Mucosa of rectum (tissue), 2 donors: ENCODE data around the gene DSG4.
"Not testable (repeated sequence)": the region's sequence is repeated elsewhere in the genome, so short reads cannot be mapped to it uniquely, and the experiment has no call there.

Source experiments
- H3K27ac ChIP-seq, 2 donors: one replicate each; pipeline ENCODE4 v1.7.0; 2013; ENCODE audit warnings: inconsistent platforms in 2 of 2, low read depth in 2 of 2, low read length in 2 of 2
- H3K27me3 ChIP-seq, 2 donors: one replicate each; pipeline ENCODE4 v1.7.0; 2013; ENCODE audit warnings: low read length in 2 of 2; ENCODE audit not compliant: control insufficient read depth in 2 of 2, insufficient read depth in 2 of 2
- H3K36me3 ChIP-seq, 2 donors: one replicate each; pipeline ENCODE4 v1.7.0; 2013; ENCODE audit warnings: low read length in 2 of 2; ENCODE audit not compliant: control insufficient read depth in 2 of 2, insufficient read depth in 2 of 2
- H3K4me1 ChIP-seq, 2 donors: one replicate each; pipeline ENCODE4 v1.7.0; 2013; ENCODE audit warnings: low read length in 2 of 2, mild to moderate bottlenecking in 1 of 2; ENCODE audit not compliant: control insufficient read depth in 2 of 2, insufficient read depth in 2 of 2
- H3K4me3 ChIP-seq, 2 donors: one replicate each; pipeline ENCODE4 v1.7.0; 2013; ENCODE audit warnings: low read length in 2 of 2
- H3K9ac ChIP-seq, 2 donors: one replicate each; pipeline ENCODE4 v1.7.0; 2013; ENCODE audit warnings: low read length in 2 of 2, low read depth in 1 of 2, mild to moderate bottlenecking in 1 of 2
- H3K9me3 ChIP-seq, 2 donors: one replicate each; pipeline ENCODE4 v1.7.0; 2013; ENCODE audit warnings: low read length in 2 of 2; ENCODE audit not compliant: control insufficient read depth in 2 of 2
- donor health status: healthy.
- donor health status: Normal muscosa, but diverticular disease.

Gene DSG4, protein sequence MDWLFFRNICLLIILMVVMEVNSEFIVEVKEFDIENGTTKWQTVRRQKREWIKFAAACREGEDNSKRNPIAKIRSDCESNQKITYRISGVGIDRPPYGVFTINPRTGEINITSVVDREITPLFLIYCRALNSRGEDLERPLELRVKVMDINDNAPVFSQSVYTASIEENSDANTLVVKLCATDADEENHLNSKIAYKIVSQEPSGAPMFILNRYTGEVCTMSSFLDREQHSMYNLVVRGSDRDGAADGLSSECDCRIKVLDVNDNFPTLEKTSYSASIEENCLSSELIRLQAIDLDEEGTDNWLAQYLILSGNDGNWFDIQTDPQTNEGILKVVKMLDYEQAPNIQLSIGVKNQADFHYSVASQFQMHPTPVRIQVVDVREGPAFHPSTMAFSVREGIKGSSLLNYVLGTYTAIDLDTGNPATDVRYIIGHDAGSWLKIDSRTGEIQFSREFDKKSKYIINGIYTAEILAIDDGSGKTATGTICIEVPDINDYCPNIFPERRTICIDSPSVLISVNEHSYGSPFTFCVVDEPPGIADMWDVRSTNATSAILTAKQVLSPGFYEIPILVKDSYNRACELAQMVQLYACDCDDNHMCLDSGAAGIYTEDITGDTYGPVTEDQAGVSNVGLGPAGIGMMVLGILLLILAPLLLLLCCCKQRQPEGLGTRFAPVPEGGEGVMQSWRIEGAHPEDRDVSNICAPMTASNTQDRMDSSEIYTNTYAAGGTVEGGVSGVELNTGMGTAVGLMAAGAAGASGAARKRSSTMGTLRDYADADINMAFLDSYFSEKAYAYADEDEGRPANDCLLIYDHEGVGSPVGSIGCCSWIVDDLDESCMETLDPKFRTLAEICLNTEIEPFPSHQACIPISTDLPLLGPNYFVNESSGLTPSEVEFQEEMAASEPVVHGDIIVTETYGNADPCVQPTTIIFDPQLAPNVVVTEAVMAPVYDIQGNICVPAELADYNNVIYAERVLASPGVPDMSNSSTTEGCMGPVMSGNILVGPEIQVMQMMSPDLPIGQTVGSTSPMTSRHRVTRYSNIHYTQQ

DNA sequence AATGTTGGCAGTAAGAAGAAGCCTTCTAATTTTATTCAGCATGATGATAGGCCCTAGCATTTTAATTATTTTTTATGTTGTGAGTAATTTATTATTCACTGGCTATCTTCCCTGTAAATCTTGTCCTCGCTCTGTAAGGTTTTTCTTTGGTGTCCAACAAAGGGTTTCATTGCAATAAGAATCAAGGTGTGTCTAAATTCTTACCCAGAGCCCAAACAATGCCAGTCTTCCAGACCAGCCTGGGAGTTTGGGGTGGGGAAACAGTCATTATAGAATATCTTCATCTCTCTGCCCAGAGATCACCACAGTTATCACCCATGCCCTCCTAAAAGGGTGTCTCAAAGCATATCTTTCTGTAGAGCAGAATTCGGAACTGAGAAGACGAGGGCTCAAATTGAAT is at the start of gene DSG4:
DSG4 (plus strand) TSS at position 301 of the 400 bp plus-strand sequence. CDS start 135 bp downstream, outside the sequence.
- Histone ChIP-seq H3K9me3 (no peaks in the 10 kb centered on the region), H3K27ac (no peak within 1 kb of the TSS), H3K4me1 (peaks cover 0 to 3% of the 10 kb centered on the region in 2 donors), H3K4me3 (no peak within 1 kb of the TSS), H3K9ac (no peak within 1 kb of the TSS), H3K27me3 (no peaks in the 10 kb centered on the region), H3K36me3 (no peaks in the 10 kb centered on the region)

DNA sequence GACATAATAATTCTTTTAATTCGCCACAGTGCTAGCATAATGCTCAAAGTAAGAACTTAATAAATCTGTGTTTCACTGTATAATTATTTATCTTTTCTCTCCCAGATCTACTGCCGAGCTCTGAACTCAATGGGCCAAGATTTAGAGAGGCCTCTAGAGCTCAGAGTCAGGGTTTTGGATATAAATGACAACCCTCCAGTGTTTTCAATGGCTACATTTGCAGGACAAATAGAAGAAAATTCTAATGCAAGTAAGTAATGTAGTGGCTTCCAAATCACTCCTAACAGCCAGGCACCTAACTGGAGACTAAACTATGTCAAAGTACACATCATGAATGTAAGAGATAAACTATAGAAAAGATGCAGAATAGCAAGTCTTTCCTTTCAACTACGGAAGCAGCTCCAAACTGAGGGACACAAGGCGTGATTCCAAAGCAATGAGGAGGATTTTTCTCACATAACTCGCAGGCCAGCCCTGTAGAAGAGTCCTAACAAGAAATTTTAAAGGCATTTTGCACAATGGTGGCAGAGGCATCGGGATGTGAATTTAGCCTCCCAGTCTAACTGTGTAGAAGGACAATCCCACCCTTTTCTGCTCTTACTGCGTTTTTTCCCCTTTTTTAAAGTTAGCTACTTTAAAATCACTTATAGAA is 46.7 kb upstream of the DSG4 start:
- Histone ChIP-seq H3K4me3 (no peak overlapping the region), H3K27me3 (no peaks in the 10 kb centered on the region), H3K4me1 (no peaks in the 10 kb centered on the region), H3K27ac (no peak overlapping the region), H3K9me3 (no peaks in the 10 kb centered on the region), H3K36me3 (no peaks in the 10 kb centered on the region), H3K9ac (no peak overlapping the region)

DNA sequence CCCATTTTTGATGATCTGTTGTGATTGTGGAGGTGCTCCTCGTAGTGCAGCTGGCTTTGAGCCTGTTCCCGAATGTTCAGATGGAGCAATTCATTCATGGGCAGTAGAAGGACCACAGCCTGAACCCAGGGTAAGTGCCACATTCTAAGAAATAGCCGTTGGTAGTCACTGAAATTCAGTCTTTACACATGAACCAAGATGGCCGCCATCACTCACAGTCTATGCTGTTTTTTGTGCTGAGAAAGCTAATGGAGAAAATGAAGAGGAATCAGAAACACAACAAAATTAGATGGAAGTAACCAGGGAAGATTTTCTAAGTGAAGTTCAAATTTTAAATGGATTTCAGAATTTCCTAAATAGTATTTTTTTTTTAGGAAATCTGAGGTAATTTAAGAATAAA is 33.1 kb upstream of the DSG4 start:
- no peaks in the 10 kb centered on the region for H3K36me3 ChIP-seq
- no peak overlapping the region for H3K9ac ChIP-seq
- H3K9me3 ChIP-seq, result no peaks in the 10 kb centered on the region
- no peaks in the 10 kb centered on the region for H3K4me1 ChIP-seq
- no peak overlapping the region for H3K4me3 ChIP-seq
- H3K27ac ChIP-seq, result no peak overlapping the region
- no peaks in the 10 kb centered on the region for H3K27me3 ChIP-seq

DNA sequence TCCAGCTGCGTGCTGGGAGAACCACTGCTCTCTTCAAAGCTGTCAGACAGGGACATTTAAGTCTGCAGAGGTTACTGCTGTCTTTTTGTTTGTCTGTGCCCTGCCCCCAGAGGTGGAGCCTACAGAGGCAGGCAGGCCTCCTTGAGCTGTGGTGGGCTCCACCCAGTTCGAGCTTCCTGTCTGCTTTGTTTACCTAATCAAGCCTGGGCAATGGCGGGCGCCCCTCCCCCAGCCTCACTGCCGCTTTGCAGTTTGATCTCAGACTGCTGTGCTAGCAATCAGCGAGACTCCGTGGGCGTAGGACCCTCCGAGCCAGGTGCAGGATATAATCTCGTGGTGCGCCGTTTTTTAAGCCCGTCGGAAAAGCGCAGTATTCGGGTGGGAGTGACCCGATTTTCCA is 23.2 kb upstream of the DSG4 start:
- H3K9ac ChIP-seq, H3K27me3 ChIP-seq, H3K4me1 ChIP-seq, H3K9me3 ChIP-seq, H3K4me3 ChIP-seq, H3K36me3 ChIP-seq, H3K27ac ChIP-seq: not testable (repeated sequence)

DNA sequence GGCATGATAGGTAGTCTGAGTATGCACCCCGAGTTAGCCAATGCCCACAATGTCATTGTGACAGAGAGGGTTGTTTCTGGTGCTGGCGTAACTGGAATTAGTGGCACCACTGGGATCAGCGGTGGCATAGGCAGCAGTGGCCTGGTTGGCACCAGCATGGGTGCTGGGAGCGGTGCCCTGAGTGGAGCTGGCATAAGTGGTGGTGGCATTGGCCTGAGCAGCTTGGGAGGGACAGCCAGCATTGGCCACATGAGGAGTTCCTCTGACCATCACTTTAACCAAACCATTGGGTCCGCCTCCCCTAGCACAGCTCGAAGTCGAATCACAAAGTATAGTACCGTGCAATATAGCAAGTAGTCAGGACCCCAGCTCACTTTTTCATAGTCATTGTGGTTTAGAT is 21.6 kb upstream of the DSG4 start:
- no peak overlapping the region for H3K27ac ChIP-seq
- no peak overlapping the region for H3K4me3 ChIP-seq
- H3K9ac ChIP-seq, result no peak overlapping the region
- no peaks in the 10 kb centered on the region for H3K4me1 ChIP-seq
- H3K36me3 ChIP-seq, result no peaks in the 10 kb centered on the region
- no peaks in the 10 kb centered on the region for H3K27me3 ChIP-seq
- no peaks in the 10 kb centered on the region for H3K9me3 ChIP-seq

DNA sequence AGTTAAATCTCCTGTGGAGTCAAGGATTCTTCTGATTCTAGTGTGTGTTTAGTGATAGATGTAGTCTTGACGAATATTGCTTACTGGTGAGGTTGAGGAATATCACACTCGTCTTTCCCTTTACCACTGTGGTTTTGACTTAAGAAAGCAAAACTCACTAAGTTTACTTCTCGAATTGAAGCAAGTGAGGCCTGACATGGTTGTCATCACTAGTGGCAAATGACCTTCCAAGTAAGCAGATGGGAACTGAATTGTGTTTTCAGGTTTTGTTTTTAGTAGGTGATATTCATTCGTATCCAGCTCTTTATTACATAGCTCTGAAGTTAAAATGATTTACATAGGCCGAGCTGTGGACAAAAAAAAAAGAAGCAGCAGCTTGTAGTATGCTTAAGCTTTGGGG is 20.6 kb upstream of the DSG4 start:
- Histone ChIP-seq H3K4me3 (no peak overlapping the region), H3K27ac (no peak overlapping the region), H3K27me3 (no peaks in the 10 kb centered on the region), H3K9me3 (no peaks in the 10 kb centered on the region), H3K4me1 (no peaks in the 10 kb centered on the region), H3K36me3 (no peaks in the 10 kb centered on the region), H3K9ac (no peak overlapping the region)

DNA sequence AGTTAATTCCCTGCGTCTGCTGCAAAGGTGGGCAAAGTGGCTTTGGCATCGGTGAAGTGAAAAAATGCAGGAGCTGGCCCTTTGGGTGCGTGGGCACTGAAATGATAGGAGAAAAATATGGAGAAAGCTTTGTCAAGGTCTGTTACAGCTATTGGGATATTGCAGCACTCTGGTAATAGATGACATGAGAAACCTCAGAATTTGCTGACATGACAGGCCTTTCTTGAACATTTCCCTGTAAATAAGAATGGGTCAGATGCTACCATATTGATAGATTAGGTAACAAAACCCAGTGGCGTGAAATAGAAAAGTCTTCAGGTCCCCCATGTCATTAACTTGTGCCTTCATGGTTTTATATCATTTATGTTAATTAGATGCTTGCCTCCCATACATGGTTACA is 12.4 kb upstream of the DSG4 start:
- Histone ChIP-seq H3K4me1 (no peaks in the 10 kb centered on the region), H3K27me3 (no peaks in the 10 kb centered on the region), H3K27ac (no peak overlapping the region), H3K4me3 (no peak overlapping the region), H3K9me3 (no peaks in the 10 kb centered on the region), H3K36me3 (no peaks in the 10 kb centered on the region), H3K9ac (no peak overlapping the region)

DNA sequence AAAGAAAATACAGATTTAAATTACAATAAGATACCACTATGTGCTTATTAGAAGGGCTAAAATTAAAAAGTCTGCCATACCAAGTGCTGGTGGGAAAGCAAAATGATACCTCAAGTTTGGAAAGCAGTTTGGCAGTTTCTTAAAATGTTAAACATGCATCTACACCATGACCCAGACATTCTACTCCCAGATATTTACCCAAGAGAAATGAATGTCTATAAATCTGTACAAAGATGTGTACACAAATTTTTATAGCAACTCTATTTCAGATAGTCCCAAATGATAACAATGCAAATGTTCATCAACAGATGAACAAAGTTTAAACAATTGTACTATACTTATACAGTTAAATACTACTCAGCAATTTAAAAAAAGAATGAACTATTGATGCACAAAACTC is 7.1 kb upstream of the DSG4 start:
- peaks cover 0 to 3% of the 10 kb centered on the region in 2 donors for H3K4me1 ChIP-seq
- H3K9ac ChIP-seq, result no peak overlapping the region
- H3K36me3 ChIP-seq, result no peaks in the 10 kb centered on the region
- no peaks in the 10 kb centered on the region for H3K9me3 ChIP-seq
- no peaks in the 10 kb centered on the region for H3K27me3 ChIP-seq
- H3K4me3 ChIP-seq, result no peak overlapping the region
- no peak overlapping the region for H3K27ac ChIP-seq

DNA sequence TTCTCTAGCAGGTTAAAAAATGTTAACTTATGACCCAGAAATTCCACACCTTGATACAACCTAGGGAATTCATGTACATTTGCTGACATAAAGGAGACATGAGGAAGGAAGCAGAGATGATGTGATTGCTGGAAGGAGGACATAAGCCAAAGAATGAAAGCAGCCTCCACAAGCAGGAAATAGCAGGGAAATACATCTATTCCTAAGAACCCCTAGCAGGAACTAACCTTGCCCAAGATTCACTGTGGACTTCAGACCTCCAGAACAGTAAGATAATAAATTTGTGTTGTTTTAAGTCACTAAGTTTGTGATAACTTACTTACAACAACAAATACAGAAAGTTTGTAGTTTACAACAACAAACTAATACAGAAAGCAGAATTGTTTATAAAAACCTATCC is 4.6 kb upstream of the DSG4 start:
- Histone ChIP-seq H3K27ac (no peak overlapping the region), H3K27me3 (no peaks in the 10 kb centered on the region)

DNA sequence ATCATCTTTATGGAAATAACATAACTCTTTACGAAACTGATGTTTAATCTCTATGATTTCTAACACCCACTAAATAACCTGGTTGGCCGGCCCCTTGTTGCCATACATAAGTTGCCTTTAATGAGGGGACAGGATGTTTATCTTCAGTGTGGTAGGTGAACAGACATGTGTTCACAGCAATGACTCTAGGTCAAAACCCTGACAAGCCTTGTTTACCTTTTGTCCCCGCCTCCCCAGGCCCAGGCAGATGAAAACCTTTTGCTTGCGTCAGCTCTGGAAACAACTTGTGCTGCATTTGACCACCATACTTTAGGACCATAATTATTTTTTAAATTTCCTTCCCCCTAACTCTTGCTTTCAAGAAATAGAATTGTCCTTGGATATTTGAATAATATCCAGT is 2.9 kb upstream of the DSG4 start:
- H3K4me3 ChIP-seq, result no peak overlapping the region
- no peak overlapping the region for H3K27ac ChIP-seq
- peaks cover 0 to 3% of the 10 kb centered on the region in 2 donors for H3K4me1 ChIP-seq
- H3K9me3 ChIP-seq, result no peaks in the 10 kb centered on the region
- H3K36me3 ChIP-seq, result no peaks in the 10 kb centered on the region
- no peaks in the 10 kb centered on the region for H3K27me3 ChIP-seq
- no peak overlapping the region for H3K9ac ChIP-seq

More for the DNA sequence above, 4.6 kb upstream of the DSG4 start:
- Histone ChIP-seq H3K9ac (no peak overlapping the region), H3K9me3 (no peaks in the 10 kb centered on the region), H3K4me3 (no peak overlapping the region), H3K36me3 (no peaks in the 10 kb centered on the region), H3K4me1 (peaks cover 0 to 3% of the 10 kb centered on the region in 2 donors)
